Thyroid gland (tissue), 4 donors: ENCODE data around the gene ABHD14A.

Source experiments
- POLR2A ChIP-seq, 2 donors: fragments of 450-650 bp; IDR thresholded peaks; one replicate each; pipeline ENCODE4 v1.6.1; 2017; ENCODE audit warnings: antibody characterized with exemption in 2 of 2, mild to moderate bottlenecking in 2 of 2, moderate library complexity in 1 of 2
- TF ChIP-seq, protein P1 (sequence below), 6 experiments: fragments of 200-600 bp in 3 of 6; fragments of 450-650 bp in 3 of 6; sonication (generic) in 3 of 6; IDR thresholded peaks; one replicate each; pipeline ENCODE4 v1.5.1; 2016 to 2019; ENCODE audit warnings: antibody characterized with exemption in 6 of 6, mild to moderate bottlenecking in 2 of 6, inconsistent platforms in 1 of 6, moderate library complexity in 1 of 6

DNA sequence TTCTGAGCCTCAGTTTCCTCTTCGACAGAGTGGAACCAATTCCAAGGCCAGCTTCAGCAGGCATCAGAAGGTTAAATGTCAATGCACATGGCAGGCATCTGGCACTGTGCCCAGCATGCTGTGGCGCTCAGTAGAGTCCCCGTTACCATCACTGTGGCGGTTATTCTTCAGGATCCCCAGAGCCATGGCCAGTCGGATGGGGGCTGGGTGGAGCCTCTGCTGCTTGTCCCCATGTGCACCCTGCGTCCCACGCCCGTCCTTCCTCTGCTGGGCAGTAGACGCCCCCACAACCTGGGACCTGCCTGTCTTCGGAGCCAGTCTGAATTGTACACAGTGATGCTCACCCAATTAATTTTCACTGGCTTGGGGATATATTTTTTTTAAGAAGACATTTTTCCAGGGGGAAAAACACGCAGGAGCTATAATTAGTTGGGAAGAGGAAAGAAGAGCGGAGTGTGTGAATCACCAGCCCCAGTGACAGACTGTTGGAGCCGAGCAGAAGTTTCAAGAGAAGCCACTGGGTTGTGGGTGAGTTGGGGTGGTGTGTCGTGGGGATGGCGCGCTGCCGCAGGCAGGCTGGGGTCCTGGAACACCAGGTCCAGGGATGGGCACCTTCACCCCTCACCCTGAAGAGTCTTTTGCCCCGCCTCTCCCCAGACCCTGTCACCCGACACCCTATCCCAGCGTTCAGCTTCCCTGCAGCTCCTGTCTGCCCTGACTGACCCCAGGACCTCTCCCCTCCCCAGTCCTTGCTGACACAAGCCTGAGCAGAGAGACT, 47.6 kb downstream of the ABHD14A start:
- TF ChIP-seq, protein P1, sequence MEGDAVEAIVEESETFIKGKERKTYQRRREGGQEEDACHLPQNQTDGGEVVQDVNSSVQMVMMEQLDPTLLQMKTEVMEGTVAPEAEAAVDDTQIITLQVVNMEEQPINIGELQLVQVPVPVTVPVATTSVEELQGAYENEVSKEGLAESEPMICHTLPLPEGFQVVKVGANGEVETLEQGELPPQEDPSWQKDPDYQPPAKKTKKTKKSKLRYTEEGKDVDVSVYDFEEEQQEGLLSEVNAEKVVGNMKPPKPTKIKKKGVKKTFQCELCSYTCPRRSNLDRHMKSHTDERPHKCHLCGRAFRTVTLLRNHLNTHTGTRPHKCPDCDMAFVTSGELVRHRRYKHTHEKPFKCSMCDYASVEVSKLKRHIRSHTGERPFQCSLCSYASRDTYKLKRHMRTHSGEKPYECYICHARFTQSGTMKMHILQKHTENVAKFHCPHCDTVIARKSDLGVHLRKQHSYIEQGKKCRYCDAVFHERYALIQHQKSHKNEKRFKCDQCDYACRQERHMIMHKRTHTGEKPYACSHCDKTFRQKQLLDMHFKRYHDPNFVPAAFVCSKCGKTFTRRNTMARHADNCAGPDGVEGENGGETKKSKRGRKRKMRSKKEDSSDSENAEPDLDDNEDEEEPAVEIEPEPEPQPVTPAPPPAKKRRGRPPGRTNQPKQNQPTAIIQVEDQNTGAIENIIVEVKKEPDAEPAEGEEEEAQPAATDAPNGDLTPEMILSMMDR (IDR thresholded peaks at IDR 0.05) = no peak
- TF ChIP-seq POLR2A (IDR thresholded peaks at IDR 0.05) = no peak
